ENCODE data around the gene RAPGEF6.

- TF ChIP-seq CTCF (IDR thresholded peaks at IDR 0.05) (no peak), POLR2A (IDR thresholded peaks at IDR 0.05) (no peak)
Observed at GRCh38 chr5:131661933-131662332, 26.9 kb upstream of the RAPGEF6 start.
